Measurements from ENCODE around the gene RIF1. TPM values are rescaled to one million over a fixed set of nuclear protein-coding genes. Genes with fewer than 3 reads are reported as not detected.

Gene RIF1
- total RNA-seq, 4 donors from 2014 or later, result 22.6 to 28.7 (median 25.7) TPM

DNA sequence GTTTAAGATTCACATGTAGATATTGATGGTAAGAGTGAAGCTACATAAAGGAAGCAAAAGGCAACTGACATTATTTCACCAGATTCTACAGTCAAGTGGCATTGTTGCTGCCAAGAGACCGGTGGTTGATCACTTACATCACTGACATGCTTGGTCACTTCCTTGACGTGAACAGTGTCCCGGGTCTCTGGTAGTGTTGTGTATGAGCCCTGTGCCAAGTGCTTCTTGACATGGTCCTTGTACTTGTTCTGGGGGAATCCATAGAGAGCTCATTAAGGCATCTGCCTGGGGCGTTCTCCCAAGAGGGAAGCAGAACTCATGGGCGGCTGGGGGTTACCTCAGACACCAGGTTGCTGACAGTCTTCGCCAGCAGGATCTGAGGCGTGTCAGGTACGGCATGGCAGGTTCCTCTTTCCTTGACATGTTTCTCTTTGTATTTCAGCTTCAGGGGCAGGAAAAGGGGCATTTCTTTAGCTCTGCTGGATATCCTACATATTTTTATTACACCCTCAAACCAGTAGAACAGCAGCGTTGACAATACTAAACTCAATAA is 116.2 kb downstream of the RIF1 start:
- no peak overlapping the region for H3K4me3 ChIP-seq
- peak overlapping the region; percentile 18 to 55 (median 34) for H3K27ac ChIP-seq
- H3K36me3 ChIP-seq, result peaks cover 7 to 98% of the 10 kb centered on the region in 2 donors
- in situ Hi-C loops (cut with MboI; ENCODE audit: low sequenced_read_pairs in 4 of 4) (no loop called here), intact Hi-C loops (cut with DNase I; ENCODE audit: low total_unique reads) (no loop called here)
- no peak for ATAC-seq
- TF ChIP-seq, protein P1, sequence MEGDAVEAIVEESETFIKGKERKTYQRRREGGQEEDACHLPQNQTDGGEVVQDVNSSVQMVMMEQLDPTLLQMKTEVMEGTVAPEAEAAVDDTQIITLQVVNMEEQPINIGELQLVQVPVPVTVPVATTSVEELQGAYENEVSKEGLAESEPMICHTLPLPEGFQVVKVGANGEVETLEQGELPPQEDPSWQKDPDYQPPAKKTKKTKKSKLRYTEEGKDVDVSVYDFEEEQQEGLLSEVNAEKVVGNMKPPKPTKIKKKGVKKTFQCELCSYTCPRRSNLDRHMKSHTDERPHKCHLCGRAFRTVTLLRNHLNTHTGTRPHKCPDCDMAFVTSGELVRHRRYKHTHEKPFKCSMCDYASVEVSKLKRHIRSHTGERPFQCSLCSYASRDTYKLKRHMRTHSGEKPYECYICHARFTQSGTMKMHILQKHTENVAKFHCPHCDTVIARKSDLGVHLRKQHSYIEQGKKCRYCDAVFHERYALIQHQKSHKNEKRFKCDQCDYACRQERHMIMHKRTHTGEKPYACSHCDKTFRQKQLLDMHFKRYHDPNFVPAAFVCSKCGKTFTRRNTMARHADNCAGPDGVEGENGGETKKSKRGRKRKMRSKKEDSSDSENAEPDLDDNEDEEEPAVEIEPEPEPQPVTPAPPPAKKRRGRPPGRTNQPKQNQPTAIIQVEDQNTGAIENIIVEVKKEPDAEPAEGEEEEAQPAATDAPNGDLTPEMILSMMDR (IDR thresholded peaks at IDR 0.05 in 4 of 5, conservative IDR thresholded peaks at IDR 0.05 in 1 of 5), result no peak
- TF ChIP-seq POLR2A (IDR thresholded peaks at IDR 0.05), result no peak
- H3K4me1 ChIP-seq, result no peaks in the 10 kb centered on the region
- no peaks in the 10 kb centered on the region for H3K9me3 ChIP-seq
- no peak for DNase-seq
- no peaks in the 10 kb centered on the region for H3K27me3 ChIP-seq

DNA sequence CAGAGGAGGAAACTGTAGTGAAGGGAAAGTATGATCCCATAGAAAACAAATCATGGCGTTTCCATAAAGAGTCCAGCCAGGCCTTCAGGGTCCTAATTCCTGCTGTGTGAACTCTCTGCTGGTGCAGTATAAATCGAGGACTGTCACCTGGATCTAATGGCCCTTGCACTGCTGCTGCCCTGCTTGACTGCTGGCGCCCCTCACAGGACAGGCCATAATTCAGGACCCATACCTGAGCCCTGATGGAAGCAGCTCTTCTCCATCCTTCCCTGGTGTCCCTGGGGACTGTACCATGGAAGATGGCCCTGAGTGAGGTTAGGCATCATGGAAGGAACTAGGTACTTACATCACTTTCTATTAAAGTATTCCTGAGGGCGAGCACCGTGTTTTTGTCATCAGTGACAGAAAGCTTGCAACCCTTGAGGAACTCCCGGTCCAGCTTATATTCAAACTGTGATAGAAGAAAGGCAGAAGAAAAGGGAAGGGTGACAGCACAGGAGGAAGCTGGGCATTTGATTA is 116.9 kb downstream of the RIF1 start:
- no peak for TF ChIP-seq POLR2A (IDR thresholded peaks at IDR 0.05)
- TF ChIP-seq, protein P1 (IDR thresholded peaks at IDR 0.05 in 4 of 5, conservative IDR thresholded peaks at IDR 0.05 in 1 of 5), result no peak
- Histone ChIP-seq H3K27me3 (no peaks in the 10 kb centered on the region), H3K27ac (peak overlapping the region in 3 of 4 donors; percentile 3 to 39 (median 18)), H3K9me3 (no peaks in the 10 kb centered on the region), H3K4me3 (no peak overlapping the region), H3K36me3 (peaks cover 7 to 98% of the 10 kb centered on the region in 2 donors), H3K4me1 (no peaks in the 10 kb centered on the region)
- in situ Hi-C loops (cut with MboI; ENCODE audit: low sequenced_read_pairs in 4 of 4), result no loop called here
- intact Hi-C loops (cut with DNase I; ENCODE audit: low total_unique reads), result no loop called here
- ATAC-seq (no peak), DNase-seq (no peak)

Small RNAs within 50 kb of the gene (microRNA-seq; reads per million reads assigned to microRNA genes)
- 0 reads per million in 2 donors for gene MIR4773-1 (ENCODE audit: borderline replicate concordance in 2 of 2)
- 0 reads per million in 2 donors for gene MIR4773-2 (ENCODE audit: borderline replicate concordance in 2 of 2)

Other genes with a start within 250 kb of the RIF1 start
- gene RBM43, start 148.0 kb upstream of the RIF1 start, total RNA-seq, result 1 to 10 TPM in 1 of 4 donors, under 1 TPM in 3; 0.51 to 1.9 (median 0.92) TPM
- 1 to 10 TPM in 2 of 4 donors, under 1 TPM in 2; 0.62 to 4.6 (median 1.4) TPM for gene NMI, start 120.2 kb upstream of the RIF1 start, total RNA-seq
- 1 to 10 TPM in 2 of 4 donors, under 1 TPM in 1, not detected in 1; 0.88 to 2.4 (median 1.9) TPM for gene TNFAIP6, start 52.3 kb upstream of the RIF1 start, total RNA-seq

All from gastrocnemius medialis (tissue), 4 donors.